Skin epidermis (tissue), 12 donors: ENCODE results near the gene ADAMTS17.
A peak's percentile ranks its signal among the peaks of the same experiment; 100 is the strongest.

Source experiments
- H3K27ac ChIP-seq, 21 experiments: fragments of 200-600 bp; sonication (generic) in 11 of 21; one replicate each; pipeline ENCODE4 v1.5.0; 2020; ENCODE audit warnings: mild to moderate bottlenecking in 3 of 21, inconsistent platforms in 2 of 21, moderate library complexity in 2 of 21
- H3K4me3 ChIP-seq, 7 experiments: fragments of 200-600 bp; sonication (generic) in 2 of 7; one replicate each; pipeline ENCODE4 v1.5.0; 2020; ENCODE audit warnings: inconsistent platforms in 2 of 7, mild to moderate bottlenecking in 2 of 7, moderate library complexity in 1 of 7

The ADAMTS17 gene, protein sequence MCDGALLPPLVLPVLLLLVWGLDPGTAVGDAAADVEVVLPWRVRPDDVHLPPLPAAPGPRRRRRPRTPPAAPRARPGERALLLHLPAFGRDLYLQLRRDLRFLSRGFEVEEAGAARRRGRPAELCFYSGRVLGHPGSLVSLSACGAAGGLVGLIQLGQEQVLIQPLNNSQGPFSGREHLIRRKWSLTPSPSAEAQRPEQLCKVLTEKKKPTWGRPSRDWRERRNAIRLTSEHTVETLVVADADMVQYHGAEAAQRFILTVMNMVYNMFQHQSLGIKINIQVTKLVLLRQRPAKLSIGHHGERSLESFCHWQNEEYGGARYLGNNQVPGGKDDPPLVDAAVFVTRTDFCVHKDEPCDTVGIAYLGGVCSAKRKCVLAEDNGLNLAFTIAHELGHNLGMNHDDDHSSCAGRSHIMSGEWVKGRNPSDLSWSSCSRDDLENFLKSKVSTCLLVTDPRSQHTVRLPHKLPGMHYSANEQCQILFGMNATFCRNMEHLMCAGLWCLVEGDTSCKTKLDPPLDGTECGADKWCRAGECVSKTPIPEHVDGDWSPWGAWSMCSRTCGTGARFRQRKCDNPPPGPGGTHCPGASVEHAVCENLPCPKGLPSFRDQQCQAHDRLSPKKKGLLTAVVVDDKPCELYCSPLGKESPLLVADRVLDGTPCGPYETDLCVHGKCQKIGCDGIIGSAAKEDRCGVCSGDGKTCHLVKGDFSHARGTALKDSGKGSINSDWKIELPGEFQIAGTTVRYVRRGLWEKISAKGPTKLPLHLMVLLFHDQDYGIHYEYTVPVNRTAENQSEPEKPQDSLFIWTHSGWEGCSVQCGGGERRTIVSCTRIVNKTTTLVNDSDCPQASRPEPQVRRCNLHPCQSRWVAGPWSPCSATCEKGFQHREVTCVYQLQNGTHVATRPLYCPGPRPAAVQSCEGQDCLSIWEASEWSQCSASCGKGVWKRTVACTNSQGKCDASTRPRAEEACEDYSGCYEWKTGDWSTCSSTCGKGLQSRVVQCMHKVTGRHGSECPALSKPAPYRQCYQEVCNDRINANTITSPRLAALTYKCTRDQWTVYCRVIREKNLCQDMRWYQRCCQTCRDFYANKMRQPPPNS

DNA sequence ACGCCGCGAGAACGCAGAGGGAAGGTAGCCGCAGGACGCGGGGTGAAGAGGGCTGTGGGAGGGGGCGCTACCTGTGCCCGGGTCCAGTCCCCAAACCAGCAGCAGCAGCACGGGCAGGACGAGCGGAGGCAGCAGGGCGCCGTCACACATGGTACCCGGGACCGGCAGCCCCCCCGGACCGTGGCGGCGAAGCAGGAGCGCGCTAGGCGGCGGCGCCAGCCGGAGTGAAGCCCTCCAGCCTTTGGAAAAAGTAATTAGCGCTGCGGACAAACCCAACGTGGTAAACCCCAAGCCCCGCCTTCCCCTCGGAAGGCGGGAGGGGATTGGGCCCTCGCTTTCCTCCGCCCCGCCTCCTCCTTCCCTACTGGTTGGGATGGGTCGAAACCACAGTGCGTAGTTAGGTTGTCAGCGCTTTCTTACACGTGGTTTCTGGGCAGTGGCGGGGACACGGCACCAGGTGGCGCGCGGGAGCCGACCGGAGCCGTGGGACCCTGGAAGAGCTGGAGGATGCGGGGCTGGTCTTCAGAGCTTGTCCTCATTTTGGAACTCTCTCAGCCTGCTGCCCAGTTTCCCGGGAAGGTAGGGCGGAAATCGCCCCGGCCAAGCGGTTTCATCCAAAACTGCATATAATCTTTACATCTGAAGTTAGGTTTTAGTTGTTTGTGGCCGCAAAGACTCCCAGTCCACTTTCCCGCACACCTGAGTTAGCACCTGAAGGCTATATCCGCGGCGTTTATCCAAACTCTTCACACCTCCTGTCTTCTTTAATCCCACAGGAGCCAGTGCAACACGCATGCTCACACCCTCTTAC is at the start of gene ADAMTS17:
Gene ADAMTS17, minus strand, starts transcription at position 226 of the 811 bp plus-strand sequence. Its CDS starts 76 bp downstream, at position 150.
- H3K4me3 ChIP-seq = peak within 1 kb of the TSS; percentile 45 to 81 (median 73)
- peak within 1 kb of the TSS in 11 of 21 experiments; percentile 13 to 86 (median 66) for H3K27ac ChIP-seq

DNA sequence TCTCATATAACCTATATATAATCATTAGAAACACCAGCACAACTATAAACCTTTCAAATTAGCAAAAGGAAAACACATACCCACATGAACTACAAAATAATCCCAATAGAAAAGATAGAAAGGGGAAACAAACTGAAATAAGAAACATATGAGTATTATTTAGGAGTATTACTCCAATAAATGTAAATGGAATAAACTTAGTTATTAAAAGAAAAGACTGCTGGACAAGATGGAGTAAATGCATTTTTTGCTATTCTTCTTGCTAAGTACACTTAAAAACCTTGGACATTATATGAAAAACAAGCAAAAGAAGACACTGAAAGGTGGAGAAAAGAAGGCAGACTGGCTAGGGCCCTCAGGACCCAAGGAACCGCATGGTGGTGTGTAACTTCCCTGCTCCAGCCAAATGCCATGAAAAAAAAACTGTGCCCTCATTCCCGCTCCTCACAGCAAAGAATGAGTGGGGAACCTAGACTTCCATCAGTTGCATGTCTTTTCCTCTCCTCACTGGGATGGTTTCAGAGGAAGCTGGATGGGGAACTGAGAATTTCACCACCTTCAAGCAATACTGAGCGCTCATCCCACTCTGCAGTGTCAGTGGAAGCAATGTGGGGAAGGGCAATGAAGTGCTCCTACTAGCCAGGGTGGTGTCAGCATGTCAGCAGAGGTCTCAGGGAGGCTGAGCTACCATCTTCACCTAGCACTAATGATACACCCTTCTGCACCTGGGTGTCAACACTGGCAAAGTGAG is 43.7 kb upstream of the ADAMTS17 start:
- no peak overlapping the region for H3K4me3 ChIP-seq
- H3K27ac ChIP-seq = no peak overlapping the region

DNA sequence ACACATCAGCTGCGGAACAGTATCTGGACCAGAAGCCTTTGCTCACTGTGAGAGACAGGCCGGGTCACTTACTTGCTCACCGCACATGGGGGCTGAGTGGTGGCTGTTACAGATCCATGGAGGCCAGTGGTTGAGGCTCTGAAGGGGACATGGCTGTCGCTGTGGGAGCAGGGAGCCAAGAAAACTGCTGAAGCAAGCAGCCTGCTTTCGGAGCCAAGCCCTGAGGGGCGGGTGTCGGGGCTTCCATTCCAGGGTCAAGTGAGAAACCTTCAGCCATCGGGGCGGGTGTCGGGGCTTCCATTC is 42.3 kb upstream of the ADAMTS17 start:
- no peak overlapping the region for H3K27ac ChIP-seq
- H3K4me3 ChIP-seq = no peak overlapping the region

DNA sequence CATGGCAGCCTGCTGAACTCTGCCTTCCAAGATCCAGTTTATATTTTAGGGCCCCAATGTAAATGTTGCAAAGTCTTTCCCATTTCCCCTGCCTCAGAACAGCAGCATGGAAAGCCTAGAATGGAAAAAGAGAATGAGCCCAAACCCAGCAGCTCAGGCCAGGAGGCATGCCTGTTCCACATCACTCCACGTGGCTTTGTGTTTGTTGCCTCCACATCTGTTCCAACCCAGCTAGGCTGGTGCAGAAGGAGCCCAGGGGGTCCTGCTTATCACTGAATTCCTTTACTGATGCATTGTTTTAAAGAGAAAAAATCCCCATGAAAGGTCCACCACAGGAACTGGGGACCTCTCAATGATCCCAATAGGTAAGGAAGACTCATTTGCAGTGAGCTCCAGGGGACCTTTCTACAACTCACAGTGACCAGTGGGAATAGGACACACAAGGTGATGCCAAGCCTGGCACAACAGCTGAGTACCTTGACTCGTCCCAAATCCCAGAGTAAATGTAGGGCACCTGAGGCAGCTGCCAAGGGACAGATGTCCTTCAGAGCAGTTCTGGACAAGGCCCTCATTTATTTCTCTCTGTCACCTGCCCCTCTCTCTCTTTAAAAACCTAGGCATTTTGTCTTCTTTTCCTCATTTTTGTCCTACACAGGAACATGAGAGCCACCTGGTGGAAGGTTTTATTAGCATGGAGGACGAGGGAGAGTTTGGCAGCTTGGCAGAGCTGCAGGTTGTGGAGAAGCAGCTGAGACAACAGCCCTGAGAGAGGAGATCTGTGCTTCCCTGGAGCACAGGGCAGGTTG is 41.7 kb upstream of the ADAMTS17 start:
- no peak overlapping the region for H3K4me3 ChIP-seq
- no peak overlapping the region for H3K27ac ChIP-seq

DNA sequence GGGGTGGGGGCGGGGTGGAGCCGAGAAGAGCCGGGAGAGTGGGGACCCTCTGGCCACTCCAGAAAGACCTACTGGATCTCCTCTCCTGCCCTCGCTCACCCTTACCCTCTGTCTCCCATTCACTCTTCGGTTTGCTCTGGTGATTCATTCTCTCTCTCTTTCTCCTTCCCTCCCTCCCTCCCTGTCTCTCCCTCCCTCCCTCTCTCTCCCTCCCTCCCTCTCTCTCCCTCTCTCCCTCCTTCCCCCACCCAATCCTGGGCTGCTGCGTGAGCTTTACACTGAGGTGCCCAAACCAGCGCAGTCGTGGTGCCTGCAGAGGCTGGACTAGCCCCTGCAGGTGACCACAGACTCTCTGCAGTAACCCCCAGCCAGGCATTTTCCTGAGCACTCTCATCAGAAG is 32.2 kb upstream of the ADAMTS17 start:
- Histone ChIP-seq H3K4me3 (peak overlapping the region in 6 of 7 experiments; percentile 24 to 55 (median 37)), H3K27ac (peak overlapping the region in 3 of 21 experiments; percentile 64 to 84 (median 66))

DNA sequence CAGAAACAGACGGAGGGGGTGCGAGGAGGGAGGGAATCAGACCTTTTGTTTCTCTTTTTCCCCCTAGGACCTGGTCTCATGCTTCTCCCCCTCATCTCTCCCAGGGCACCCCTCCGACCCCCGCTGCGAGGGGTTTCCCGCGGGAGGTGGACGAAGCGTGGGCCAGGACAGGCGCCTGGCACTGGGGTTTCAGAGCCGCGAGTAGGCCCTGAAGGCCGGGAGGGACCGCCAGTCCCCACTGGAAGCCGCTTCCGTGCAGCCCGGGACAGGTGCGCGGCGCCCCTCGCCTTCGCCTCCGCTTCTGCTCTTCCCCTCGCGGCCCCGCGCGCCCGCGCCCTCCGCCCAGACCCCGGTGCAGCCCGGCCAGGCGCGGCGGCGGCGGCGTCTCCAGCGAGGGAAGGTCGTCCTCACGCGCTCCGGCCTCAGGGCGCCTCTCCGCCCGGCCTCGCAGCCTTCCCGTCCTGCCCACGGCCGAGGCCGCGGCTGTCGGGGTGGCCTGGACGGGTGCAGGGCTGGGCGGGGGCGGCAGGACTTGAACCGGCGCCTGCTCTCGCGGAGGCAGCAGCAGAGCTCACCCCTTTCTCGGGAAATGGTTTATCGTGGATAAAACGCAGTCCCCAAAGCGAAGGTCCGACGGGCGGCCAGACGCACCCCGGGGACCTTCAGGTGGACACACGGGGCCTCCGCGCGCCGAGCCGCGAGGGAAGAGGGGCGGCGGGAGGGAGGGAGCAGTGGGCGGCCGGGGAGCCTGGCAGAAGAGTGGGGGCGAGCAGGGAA is 31.5 kb upstream of the ADAMTS17 start:
- Histone ChIP-seq H3K4me3 (peak overlapping the region; percentile 20 to 55 (median 36)), H3K27ac (peak overlapping the region in 13 of 21 experiments; percentile 21 to 84 (median 64))

DNA sequence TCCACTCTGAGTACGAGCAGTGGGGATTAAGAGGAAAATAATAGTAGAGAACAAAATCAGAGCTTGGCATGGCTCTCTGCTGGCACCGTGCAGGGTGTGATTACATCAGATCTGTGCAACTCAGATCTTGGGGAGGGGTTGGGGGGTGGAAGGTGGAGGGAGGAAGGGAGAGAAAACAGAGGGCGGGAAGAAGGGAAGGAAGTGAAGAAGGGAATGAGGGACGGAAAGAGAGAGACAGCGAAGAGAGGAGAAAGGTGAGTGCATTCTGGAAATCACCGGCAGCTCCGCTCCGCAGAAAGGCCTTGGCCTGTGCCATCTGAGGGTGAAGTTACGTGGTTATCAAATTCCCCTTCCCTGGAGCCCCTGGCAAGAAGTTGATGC is 31.0 kb upstream of the ADAMTS17 start:
- H3K27ac ChIP-seq = peak overlapping the region in 13 of 21 experiments; percentile 21 to 84 (median 64)
- peak overlapping the region; percentile 20 to 55 (median 36) for H3K4me3 ChIP-seq

DNA sequence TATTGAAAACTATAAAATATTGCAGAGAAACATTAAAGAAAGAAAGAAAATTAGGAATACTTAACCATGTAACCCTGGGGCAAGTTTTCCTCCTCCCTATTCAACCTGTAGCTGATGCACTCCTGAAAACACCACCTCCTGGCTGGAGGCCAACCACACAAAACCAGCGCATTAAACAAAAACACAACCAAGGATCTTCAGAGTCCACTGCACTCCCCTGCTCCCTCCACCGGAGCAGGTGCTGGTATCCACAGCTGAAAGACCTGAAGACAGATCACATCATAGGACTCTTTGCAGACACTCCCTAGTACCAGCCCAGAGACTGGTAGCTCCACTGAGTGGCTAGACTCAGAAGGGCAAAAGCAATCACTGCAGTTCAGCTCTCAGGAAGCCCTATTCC is 13.6 kb upstream of the ADAMTS17 start:
- Histone ChIP-seq H3K4me3 (no peak overlapping the region), H3K27ac (no peak overlapping the region)

DNA sequence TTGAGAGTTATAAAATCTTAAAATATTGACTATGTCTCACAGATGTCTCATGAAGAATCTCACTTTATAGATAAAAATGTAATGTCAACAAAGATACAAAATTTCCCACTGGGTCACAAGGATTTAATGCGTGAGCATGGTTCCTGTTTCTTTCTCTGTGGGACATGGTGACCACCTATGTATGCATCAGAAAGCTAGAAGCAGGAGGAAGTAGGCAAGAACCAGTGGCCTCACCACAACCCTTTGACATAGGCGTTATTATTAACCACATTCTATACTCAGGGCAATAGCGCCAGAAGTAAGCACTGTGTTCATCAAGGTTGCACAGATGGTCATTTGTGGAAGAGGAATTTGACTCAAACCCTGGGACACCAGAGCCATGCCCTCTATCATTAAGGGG is 11.7 kb upstream of the ADAMTS17 start:
- Histone ChIP-seq H3K27ac (no peak overlapping the region), H3K4me3 (no peak overlapping the region)

DNA sequence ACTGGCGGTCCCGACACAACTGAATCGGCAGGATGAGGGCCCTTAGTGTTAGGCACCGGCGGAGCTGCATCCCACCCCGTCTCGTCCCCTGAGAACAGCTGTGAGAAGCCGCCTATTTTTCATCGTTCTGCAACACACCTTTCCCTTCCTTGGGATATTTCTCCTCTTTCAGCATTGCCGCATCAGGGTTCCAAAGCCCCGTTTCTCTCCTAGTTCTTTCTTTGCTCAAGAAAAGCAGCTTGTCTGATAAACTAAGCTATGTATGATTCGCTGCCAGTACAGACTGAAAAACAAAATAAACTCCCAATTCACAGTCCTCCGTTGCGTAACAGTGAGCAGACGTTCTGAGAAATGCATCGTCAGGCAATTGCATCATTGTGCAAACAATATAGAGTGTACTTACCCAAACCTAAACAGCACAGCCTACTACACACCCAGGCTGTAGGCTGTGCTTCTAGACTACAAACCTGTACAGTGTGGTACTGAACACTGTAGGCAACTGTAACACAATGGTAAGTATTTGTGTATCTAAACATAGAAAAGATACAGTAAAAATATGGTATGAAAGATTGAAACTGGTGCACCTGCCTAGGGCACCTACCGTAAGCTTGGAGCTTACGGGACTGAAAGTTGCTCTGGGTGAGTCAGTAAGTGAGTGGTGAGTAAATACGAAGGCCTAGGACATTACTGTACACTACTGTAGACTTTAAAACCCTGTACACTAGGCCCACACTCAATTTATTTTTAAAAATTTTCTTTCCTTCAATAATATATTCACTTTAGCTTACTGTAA is 8.9 kb upstream of the ADAMTS17 start:
- peak overlapping the region in 19 of 21 experiments; percentile 10 to 95 (median 90) for H3K27ac ChIP-seq

DNA sequence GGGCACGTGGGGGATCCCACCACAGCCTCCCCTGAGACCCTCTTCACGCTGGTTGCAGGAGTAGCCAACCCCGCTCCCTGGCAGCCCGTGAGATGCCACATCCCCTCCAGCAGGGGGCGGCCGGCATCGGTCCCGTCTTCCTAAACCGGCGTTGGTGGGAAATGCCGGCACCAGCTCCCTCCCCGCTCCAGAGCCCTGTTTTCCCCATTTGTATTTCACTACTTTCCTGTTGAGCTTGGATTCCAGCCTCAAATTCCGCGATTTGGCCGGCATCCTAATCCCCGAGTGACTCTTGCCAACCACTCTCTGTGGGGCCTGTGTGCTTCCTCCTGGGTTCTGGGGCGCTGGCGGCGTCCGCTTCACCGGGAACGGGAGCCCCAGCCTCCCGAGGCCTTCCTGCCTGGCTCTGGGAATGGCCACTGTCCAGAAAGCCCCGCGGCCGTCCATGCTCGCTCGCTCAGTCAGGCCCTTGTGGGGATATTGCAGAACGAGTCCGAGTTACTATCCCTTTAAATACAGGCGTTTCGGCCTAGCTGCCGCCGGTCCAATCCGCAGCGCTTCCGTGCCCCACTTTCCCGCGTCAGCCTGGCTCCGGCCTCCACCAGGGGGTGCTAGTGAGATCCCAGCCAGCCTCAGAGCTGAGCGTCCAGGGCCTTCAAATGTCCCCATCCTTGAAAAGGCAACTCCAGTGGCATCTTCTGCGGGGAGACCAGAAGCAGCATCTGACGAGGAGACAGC is 8.1 kb upstream of the ADAMTS17 start:
- peak overlapping the region; percentile 62 to 77 (median 69) for H3K4me3 ChIP-seq
- peak overlapping the region; percentile 79 to 95 (median 90) for H3K27ac ChIP-seq

More for the DNA sequence above, 8.9 kb upstream of the ADAMTS17 start:
- peak overlapping the region in 6 of 7 experiments; percentile 62 to 77 (median 67) for H3K4me3 ChIP-seq

DNA sequence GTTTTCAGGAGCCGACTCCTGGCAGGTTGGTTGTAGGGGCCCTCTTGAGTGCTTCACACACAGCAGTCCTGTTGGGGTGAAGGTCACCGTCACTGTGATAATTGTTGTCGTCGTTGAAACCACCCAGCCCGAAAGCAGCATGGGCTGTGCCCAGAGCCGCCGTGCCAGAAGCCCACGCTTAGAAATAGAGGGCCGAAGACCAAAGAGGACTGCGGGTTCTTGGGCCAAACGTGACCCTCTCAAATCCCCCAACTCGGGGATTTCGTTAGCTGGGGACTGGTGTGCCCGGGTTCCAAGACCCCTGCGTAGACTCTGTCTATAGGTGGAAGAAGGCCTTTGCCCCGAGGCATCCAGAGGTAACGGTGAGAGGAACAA is 7.5 kb upstream of the ADAMTS17 start:
- Histone ChIP-seq H3K27ac (peak overlapping the region in 17 of 21 experiments; percentile 79 to 95 (median 90)), H3K4me3 (peak overlapping the region in 6 of 7 experiments; percentile 65 to 77 (median 71))

DNA sequence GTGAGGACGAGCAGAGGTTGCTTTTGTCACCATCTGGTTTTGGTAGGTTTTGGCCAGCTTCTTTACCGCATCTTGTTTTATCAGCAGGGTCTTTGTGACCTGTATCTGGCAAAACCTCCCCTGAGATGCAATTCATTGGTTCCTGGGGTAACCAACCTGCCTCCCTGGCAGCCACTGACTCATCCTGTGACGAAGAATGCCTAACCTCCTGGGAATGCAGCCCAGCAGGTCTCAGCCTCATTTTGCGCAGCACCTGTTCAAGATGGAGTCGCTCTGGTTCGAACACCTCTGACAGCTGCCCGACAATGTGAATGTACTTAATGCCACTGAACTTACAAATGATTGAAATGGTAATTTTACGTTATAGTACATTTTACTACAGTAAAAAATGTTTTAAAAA is 6.8 kb upstream of the ADAMTS17 start:
- Histone ChIP-seq H3K4me3 (no peak overlapping the region), H3K27ac (no peak overlapping the region)

DNA sequence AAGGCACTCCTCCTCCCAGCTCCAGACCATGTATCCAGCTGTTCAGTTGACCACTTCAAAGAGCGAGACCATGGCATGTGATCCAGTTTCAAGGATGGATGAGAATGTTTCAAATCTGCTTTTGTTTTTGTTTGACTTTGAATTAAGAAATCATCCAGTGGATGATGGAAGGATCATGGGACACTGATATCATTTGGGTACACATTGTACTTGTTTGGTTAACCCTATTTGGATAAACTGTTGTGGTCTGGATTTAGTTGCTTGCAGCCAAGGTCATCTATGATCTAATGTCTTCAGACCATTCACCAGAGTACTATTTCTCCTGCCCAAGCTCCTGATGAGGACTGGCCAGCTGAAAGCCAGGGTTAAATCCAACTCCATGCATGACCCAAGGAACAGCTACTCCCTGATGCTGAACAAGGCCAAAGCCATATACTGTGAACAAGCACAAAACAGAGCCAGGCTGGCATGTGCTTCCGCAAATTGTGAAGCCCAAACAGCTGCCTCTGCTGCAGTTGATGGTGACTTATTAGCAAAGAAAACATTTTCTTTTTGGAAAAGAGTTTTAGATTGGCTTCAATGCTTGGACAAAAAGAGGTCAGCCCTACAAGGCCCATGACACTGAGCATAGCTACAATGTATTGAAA is 5.2 kb upstream of the ADAMTS17 start:
- no peak overlapping the region for H3K27ac ChIP-seq
- H3K4me3 ChIP-seq = no peak overlapping the region

DNA sequence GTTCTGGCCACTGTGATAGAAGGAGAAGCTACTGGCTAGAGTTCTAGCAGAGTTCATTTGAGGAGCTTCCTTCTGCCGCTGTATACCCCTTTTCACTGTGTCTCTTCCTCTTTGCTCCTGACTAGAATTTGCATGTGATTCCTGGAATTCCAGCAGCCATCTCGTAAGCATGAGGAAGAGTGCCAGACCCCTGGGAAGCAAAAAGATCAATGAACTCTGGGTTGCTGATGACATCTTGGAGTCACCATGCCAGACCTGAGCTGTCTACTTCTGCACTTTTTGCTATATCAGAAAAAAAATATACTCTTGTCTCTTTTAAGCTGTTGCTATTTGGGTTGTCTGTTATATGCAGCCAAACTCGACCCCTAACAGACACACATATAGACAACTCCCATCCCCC is 3.7 kb upstream of the ADAMTS17 start:
- H3K4me3 ChIP-seq = no peak overlapping the region
- no peak overlapping the region for H3K27ac ChIP-seq
